B cell (primary cell): ENCODE data around the gene POU2AF1. TPM values are rescaled to one million over a fixed set of nuclear protein-coding genes. Genes with fewer than 3 reads are reported as not detected.

ENCODE experiments used
- ATAC-seq: fragments of 200-7000 bp; cut with Tn5 transposase; one replicate; pipeline ENCODE4 v1.10.0; 2021; ENCODE audit warnings: low read depth, mild to moderate bottlenecking, moderate number of reproducible peaks, moderate library complexity
- CTCF ChIA-PET: fragments of 350-600 bp; sonication (Branson Sonifier 250); formaldehyde crosslinking; loops from one replicate; lab custom pipeline; 2021; ENCODE audit warnings: antibody characterized with exemption, inconsistent platforms; lab: Charles Lee
- POLR2A ChIA-PET: fragments of 350-600 bp; sonication (Branson Sonifier 250); formaldehyde crosslinking; loops from one replicate; lab custom pipeline; 2021; ENCODE audit warnings: antibody characterized with exemption; lab: Charles Lee
- DNase-seq: peaks from one replicate; pipeline ENCODE4 v3.0.0; 2013
- H2AFZ ChIP-seq: 2 replicates; pipeline ENCODE4 v1.6.1; 2012; ENCODE audit warnings: mild to moderate bottlenecking, low read depth, low read length; ENCODE audit not compliant: insufficient read depth, poor library complexity, severe bottlenecking
- H3K27ac ChIP-seq, 2 donors: 1 replicate in 1 of 2; 2 replicates in 1 of 2; pipeline ENCODE4 v1.5.1; 2012 to 2013; ENCODE audit warnings: low read length in 2 of 2, mild to moderate bottlenecking in 2 of 2, moderate library complexity in 1 of 2
- H3K27me3 ChIP-seq, 4 experiments: fragments of 200-600 bp in 1 of 4; sonication (generic) in 1 of 4; replicated peaks in 1 of 4; 1 replicate in 2 of 4; 2 replicates in 2 of 4; pipeline versions ENCODE4 v1.6.1 to v1.7.0; 2013 to 2016; ENCODE audit warnings: low read length in 3 of 4, mild to moderate bottlenecking in 2 of 4, mixed read lengths in 1 of 4, moderate library complexity in 1 of 4; ENCODE audit not compliant: insufficient read depth in 4 of 4, control insufficient read depth in 3 of 4; ENCODE audit errors: control extremely low read depth in 1 of 4
- H3K36me3 ChIP-seq, 2 experiments: replicated peaks in 1 of 2; 1 replicate in 1 of 2; 2 replicates in 1 of 2; pipeline versions ENCODE4 v1.6.1 to v1.7.1; 2013; ENCODE audit warnings: low read length in 1 of 2; ENCODE audit not compliant: insufficient read depth in 2 of 2, control insufficient read depth in 1 of 2; ENCODE audit errors: control extremely low read depth in 1 of 2, extremely low read depth in 1 of 2
- H3K4me1 ChIP-seq, 2 donors: fragments of 200-600 bp in 1 of 2; sonication (generic) in 1 of 2; 1 replicate in 1 of 2; 2 replicates in 1 of 2; pipeline versions ENCODE4 v1.5.1 to v1.6.1; 2013 to 2017; ENCODE audit warnings: low read length in 2 of 2; ENCODE audit not compliant: control insufficient read depth in 2 of 2, insufficient read depth in 2 of 2
- H3K4me2 ChIP-seq: replicated peaks from 2 replicates; pipeline ENCODE3; 2012; ENCODE audit warnings: mild to moderate bottlenecking, low read depth, low read length; ENCODE audit not compliant: poor library complexity, severe bottlenecking
- H3K4me3 ChIP-seq, 5 experiments: fragments of 200-600 bp in 1 of 5; sonication (generic) in 1 of 5; 1 replicate in 3 of 5; 2 replicates in 2 of 5; pipeline versions ENCODE4 v1.5.1 to v1.7.0; 2011 to 2016; ENCODE audit warnings: low read length in 4 of 5, mild to moderate bottlenecking in 4 of 5, low read depth in 2 of 5, control low read depth in 1 of 5, moderate library complexity in 1 of 5; ENCODE audit not compliant: insufficient read depth in 1 of 5; ENCODE audit errors: control extremely low read depth in 1 of 5, extremely low read depth in 1 of 5
- H3K79me2 ChIP-seq: fragments of 200-600 bp; sonication (generic); one replicate; pipeline ENCODE4 v1.6.0; 2016; ENCODE audit warnings: low read length; ENCODE audit not compliant: control insufficient read depth, insufficient read depth
- H3K9ac ChIP-seq: fragments of 200-600 bp; sonication (generic); 2 replicates; pipeline ENCODE4 v1.6.1; 2017; ENCODE audit warnings: mild to moderate bottlenecking, low read length, moderate library complexity
- H3K9me3 ChIP-seq, 3 donors: one replicate each; pipeline versions ENCODE4 v1.6.1 to v1.7.1; 2013; ENCODE audit warnings: low read length in 2 of 3; ENCODE audit not compliant: control insufficient read depth in 2 of 3, insufficient read depth in 1 of 3; ENCODE audit errors: control extremely low read depth in 1 of 3
- H4K20me1 ChIP-seq: 2 replicates; pipeline ENCODE4 v1.6.0; 2012; ENCODE audit warnings: mild to moderate bottlenecking, low read length; ENCODE audit not compliant: insufficient read depth, control insufficient read depth, poor library complexity, severe bottlenecking
- H3K27ac Mint-ChIP-seq: one replicate; pipeline ENCODE4 v1.8.0; 2021; ENCODE audit warnings: mixed read lengths
- H3K27me3 Mint-ChIP-seq: one replicate; pipeline ENCODE4 v1.8.0; 2021; ENCODE audit warnings: mixed read lengths
- H3K4me1 Mint-ChIP-seq: one replicate; pipeline ENCODE4 v1.8.0; 2021; ENCODE audit warnings: mixed read lengths
- H3K4me3 Mint-ChIP-seq: one replicate; pipeline ENCODE4 v1.8.0; 2021; ENCODE audit warnings: mixed read lengths
- H3K9me3 Mint-ChIP-seq: one replicate; pipeline ENCODE4 v1.8.0; 2022; ENCODE audit warnings: mixed read lengths; ENCODE audit not compliant: insufficient read depth
- EZH2 ChIP-seq: IDR thresholded peaks from 2 replicates; pipeline ENCODE4 v1.6.1; 2012; ENCODE audit warnings: borderline replicate concordance, low read depth, mild to moderate bottlenecking, moderate library complexity, low read length; ENCODE audit not compliant: insufficient read depth, poor library complexity, severe bottlenecking
- WGBS: methylation state at CpG from one replicate; pipeline ENCODE4 v1.1.5; 2013; ENCODE audit warnings: missing lambda C conversion rate; ENCODE audit not compliant: insufficient coverage; 5-methylcytosine and 5-hydroxymethylcytosine counted together
- intact Hi-C: fragments of 100-400 bp; cut with micrococcal nuclease; formaldehyde crosslinking; loops from one replicate; pipeline ENCODE4 v1.10.0; 2022
- polyA plus RNA-seq: library from polyadenylated mRNA; depleted of rRNA; stranded (reverse); fragments of >200 nt; gene quantifications from 2 replicates; pipeline ENCODE4 v1.2.3, GENCODE V29; 2012
- total RNA-seq, 2 donors: library from RNA; stranded (reverse); fragments of 120-200 nt in 1 of 2; gene quantifications; 1 replicate in 1 of 2; 2 replicates in 1 of 2; pipeline versions ENCODE4 v1.2.3 to v1.2.4, GENCODE V29; 2013 to 2022
- TF ChIP-seq, protein P1 (sequence below): fragments of 200-600 bp; IDR thresholded peaks from one replicate; pipeline ENCODE4 v1.8.0; 2022; ENCODE audit warnings: antibody characterized with exemption, mild to moderate bottlenecking

The POU2AF1 gene
- total and polyA plus RNA-seq, 2 donors (not counting 1 experiment from before 2014, with no cell fraction given), result 308 to 407 TPM

DNA sequence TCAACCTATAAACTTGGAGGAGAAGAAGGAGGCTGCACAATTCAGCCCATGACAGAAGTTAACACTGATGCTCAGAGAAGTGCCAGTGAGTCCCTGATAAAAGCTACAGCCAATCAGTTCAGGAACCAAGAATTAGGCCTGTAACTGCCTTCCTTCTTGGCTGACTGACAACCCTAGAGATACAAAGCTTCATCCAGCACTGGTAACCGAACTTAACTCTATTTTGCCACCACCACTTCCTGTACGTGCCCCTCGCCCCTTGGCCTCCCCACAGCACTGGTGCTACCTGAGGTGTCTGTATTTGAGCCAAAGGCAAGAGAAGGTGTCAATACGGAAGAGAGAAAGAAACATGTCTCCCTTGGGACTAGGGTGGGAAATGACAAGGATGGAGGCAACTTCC, 40.1 kb upstream of the POU2AF1 start:
- TF ChIP-seq, protein P1, sequence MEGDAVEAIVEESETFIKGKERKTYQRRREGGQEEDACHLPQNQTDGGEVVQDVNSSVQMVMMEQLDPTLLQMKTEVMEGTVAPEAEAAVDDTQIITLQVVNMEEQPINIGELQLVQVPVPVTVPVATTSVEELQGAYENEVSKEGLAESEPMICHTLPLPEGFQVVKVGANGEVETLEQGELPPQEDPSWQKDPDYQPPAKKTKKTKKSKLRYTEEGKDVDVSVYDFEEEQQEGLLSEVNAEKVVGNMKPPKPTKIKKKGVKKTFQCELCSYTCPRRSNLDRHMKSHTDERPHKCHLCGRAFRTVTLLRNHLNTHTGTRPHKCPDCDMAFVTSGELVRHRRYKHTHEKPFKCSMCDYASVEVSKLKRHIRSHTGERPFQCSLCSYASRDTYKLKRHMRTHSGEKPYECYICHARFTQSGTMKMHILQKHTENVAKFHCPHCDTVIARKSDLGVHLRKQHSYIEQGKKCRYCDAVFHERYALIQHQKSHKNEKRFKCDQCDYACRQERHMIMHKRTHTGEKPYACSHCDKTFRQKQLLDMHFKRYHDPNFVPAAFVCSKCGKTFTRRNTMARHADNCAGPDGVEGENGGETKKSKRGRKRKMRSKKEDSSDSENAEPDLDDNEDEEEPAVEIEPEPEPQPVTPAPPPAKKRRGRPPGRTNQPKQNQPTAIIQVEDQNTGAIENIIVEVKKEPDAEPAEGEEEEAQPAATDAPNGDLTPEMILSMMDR, result no peak
- TF ChIP-seq EZH2, result no peak
- H3K27me3 ChIP-seq, result no peaks in the 10 kb centered on the region
- no peaks in the 10 kb centered on the region for H3K27me3 Mint-ChIP-seq
- peaks cover 93% of the 10 kb centered on the region for H3K4me1 Mint-ChIP-seq
- peak overlapping the region; percentile 70 for H3K9ac ChIP-seq
- H3K4me3 ChIP-seq, result peak overlapping the region in 1 of 5 experiments; percentile 12
- ATAC-seq, result no peak
- no peaks in the 10 kb centered on the region for H3K9me3 Mint-ChIP-seq
- peak overlapping the region; percentile 84 for H3K4me3 Mint-ChIP-seq
- peak overlapping the region; percentile 98 for H3K27ac ChIP-seq
- H2AFZ ChIP-seq, result no peak overlapping the region
- H3K4me1 ChIP-seq, result peaks cover 92% of the 10 kb centered on the region in 2 donors
- ChIA-PET POLR2A (interaction anchor here (0.8 to 11.9 kb wide), 10 partner anchors 12 to 242 kb away, joined by 3 to 314 read pairs (median 8); partner anchors contain the start of gene POU2AF1), CTCF (interaction anchor here (1.2 to 27.6 kb wide), 11 partner anchors 9 to 135 kb away, joined by 3 to 922 read pairs (median 19); partner anchors contain the start of gene POU2AF1)
- H3K4me2 ChIP-seq, result peak overlapping the region; percentile 76
- H4K20me1 ChIP-seq, result no peaks in the 10 kb centered on the region
- peaks cover 45% of the 10 kb centered on the region for H3K79me2 ChIP-seq
- H3K27ac Mint-ChIP-seq, result peak overlapping the region; percentile 98
- 30% methylated on average over 2 of the region's 4 CpGs for WGBS
- H3K36me3 ChIP-seq, result no peaks in the 10 kb centered on the region
- intact Hi-C loops, result loop anchor here (5.0 kb wide), 1 partner anchor 242 kb away; no protein-coding TSS in a partner anchor
- no peak for DNase-seq
- H3K9me3 ChIP-seq, result peaks cover 0 to 9% (median 0%) of the 10 kb centered on the region in 3 donors

DNA sequence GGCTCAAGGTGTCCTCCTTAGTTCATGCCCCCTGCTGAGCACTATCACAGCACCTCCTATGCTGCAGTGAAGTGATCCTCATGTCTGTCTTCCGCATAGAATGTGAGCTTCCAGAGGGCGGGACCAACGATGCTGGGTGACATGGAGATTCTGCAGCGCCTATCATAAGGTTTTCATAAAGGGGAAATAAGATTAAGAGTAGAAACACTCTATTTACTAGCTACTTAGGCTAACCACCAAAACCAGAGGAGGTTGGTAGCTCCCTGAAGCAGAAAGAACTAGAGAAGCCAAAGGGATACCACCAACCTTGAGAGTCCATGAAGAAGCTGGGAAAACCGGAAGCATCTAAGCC, 39.3 kb upstream of the POU2AF1 start:
- CTCF ChIA-PET, result interaction anchor here (0.9 to 27.6 kb wide), 13 partner anchors 8 to 989 kb away, joined by 3 to 922 read pairs (median 13); partner anchors contain the start of genes FDX1 and POU2AF1
- Histone ChIP-seq H3K36me3 (no peaks in the 10 kb centered on the region), H3K4me1 (peaks cover 99% of the 10 kb centered on the region in 2 donors), H3K9me3 (peaks cover 0 to 9% (median 0%) of the 10 kb centered on the region in 3 donors), H3K4me3 (peak overlapping the region in 1 of 5 experiments; percentile 12), H2AFZ (no peak overlapping the region), H3K27ac (peak overlapping the region; percentile 98), H3K27me3 (no peaks in the 10 kb centered on the region), H3K79me2 (peaks cover 38% of the 10 kb centered on the region), H3K9ac (peak overlapping the region; percentile 70), H3K4me2 (peak overlapping the region; percentile 76), H4K20me1 (no peaks in the 10 kb centered on the region)
- Mint-ChIP-seq H3K27me3 (no peaks in the 10 kb centered on the region), H3K9me3 (no peaks in the 10 kb centered on the region), H3K4me3 (peak overlapping the region; percentile 84), H3K4me1 (peaks cover 100% of the 10 kb centered on the region), H3K27ac (peak overlapping the region; percentile 98)
- peak; percentile 65 for DNase-seq
- WGBS, result no CpG with 5 or more reads among the region's 5 CpGs
- intact Hi-C loops, result loop anchor here (5.0 kb wide), 1 partner anchor 241 kb away; no protein-coding TSS in a partner anchor
- ATAC-seq, result no peak
- POLR2A ChIA-PET, result interaction anchor here (0.8 to 11.9 kb wide), 21 partner anchors 11 to 989 kb away, joined by 3 to 314 read pairs (median 7); partner anchors contain the start of genes FDX1 and POU2AF1
- no peak for TF ChIP-seq EZH2
- TF ChIP-seq, protein P1, result no peak
